Measurements from ENCODE around the gene GBE1. TPM values are rescaled to one million over a fixed set of nuclear protein-coding genes. Genes with fewer than 3 reads are reported as not detected.

The GBE1 gene
- total and polyA plus RNA-seq, 7 donors: 10.2 to 24.6 (median 12.1) TPM

GRCh38 chr3:81676706-81677456 lies 84.6 kb downstream of the GBE1 start:
- intact Hi-C loops (cut with DNase I): no loop called here
- Histone ChIP-seq H3K36me3 (no peaks in the 10 kb centered on the region), H3K4me1 (no peaks in the 10 kb centered on the region), H3K27ac (no peak overlapping the region), H3K4me3 (no peak overlapping the region), H3K9me3 (no peaks in the 10 kb centered on the region), H3K27me3 (no peaks in the 10 kb centered on the region)
- DNase-seq: no peak
- WGBS, 2 donors: 41 to 80% methylated on average over 5 of the region's 5 CpGs
- no peak for TF ChIP-seq EP300 (IDR thresholded peaks at IDR 0.05)

GRCh38 chr3:81674690-81675089 lies 86.8 kb downstream of the GBE1 start:
- Histone ChIP-seq H3K27me3 (no peaks in the 10 kb centered on the region), H3K4me1 (no peaks in the 10 kb centered on the region), H3K9me3 (no peaks in the 10 kb centered on the region), H3K27ac (no peak overlapping the region), H3K4me3 (no peak overlapping the region), H3K36me3 (no peaks in the 10 kb centered on the region)
- TF ChIP-seq, protein P1, sequence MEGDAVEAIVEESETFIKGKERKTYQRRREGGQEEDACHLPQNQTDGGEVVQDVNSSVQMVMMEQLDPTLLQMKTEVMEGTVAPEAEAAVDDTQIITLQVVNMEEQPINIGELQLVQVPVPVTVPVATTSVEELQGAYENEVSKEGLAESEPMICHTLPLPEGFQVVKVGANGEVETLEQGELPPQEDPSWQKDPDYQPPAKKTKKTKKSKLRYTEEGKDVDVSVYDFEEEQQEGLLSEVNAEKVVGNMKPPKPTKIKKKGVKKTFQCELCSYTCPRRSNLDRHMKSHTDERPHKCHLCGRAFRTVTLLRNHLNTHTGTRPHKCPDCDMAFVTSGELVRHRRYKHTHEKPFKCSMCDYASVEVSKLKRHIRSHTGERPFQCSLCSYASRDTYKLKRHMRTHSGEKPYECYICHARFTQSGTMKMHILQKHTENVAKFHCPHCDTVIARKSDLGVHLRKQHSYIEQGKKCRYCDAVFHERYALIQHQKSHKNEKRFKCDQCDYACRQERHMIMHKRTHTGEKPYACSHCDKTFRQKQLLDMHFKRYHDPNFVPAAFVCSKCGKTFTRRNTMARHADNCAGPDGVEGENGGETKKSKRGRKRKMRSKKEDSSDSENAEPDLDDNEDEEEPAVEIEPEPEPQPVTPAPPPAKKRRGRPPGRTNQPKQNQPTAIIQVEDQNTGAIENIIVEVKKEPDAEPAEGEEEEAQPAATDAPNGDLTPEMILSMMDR (IDR thresholded peaks at IDR 0.05): no peak
- TF ChIP-seq POLR2AphosphoS5 (IDR thresholded peaks at IDR 0.05): no peak
- no peak for TF ChIP-seq EP300 (IDR thresholded peaks at IDR 0.05)
- TF ChIP-seq POLR2A (IDR thresholded peaks at IDR 0.05): no peak
- intact Hi-C loops (cut with DNase I): no loop called here
- DNase-seq: no peak

DNA sequence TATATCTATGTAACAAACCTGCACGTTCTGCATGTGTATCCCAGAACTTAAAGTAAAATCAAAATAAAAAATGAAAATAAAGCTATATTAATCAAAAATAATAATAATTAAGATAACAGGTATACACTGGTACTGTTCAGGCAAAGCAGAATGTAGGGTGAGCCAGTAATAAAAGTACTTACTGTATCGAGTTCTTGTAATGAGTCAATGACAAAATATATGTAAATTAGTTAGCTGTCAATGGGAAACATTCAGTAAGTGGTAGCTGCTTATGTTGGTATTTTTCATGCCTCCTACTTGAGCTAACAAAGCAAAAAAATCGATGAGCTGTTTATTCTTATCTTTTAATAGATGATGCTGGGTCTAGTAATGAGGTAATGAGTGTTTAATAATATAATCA lies 93.2 kb downstream of the GBE1 start:
- DNase-seq: no peak
- H3K27me3 ChIP-seq: no peaks in the 10 kb centered on the region
- H3K27ac ChIP-seq: no peak overlapping the region
- intact Hi-C loops (cut with DNase I): loop anchor here (5.0 kb wide), 1 partner anchor 464 kb away; no protein-coding TSS in a partner anchor
- 89 to 91% methylated on average over 3 of the region's 3 CpGs for WGBS, 2 donors
- H3K9me3 ChIP-seq: no peaks in the 10 kb centered on the region
- no peaks in the 10 kb centered on the region for H3K36me3 ChIP-seq
- H3K4me1 ChIP-seq: no peaks in the 10 kb centered on the region
- H3K4me3 ChIP-seq: no peak overlapping the region
- TF ChIP-seq POLR2A (IDR thresholded peaks at IDR 0.05) (no peak), EP300 (IDR thresholded peaks at IDR 0.05) (no peak), POLR2AphosphoS5 (IDR thresholded peaks at IDR 0.05) (no peak)
- TF ChIP-seq, protein P1 (IDR thresholded peaks at IDR 0.05): no peak

DNA sequence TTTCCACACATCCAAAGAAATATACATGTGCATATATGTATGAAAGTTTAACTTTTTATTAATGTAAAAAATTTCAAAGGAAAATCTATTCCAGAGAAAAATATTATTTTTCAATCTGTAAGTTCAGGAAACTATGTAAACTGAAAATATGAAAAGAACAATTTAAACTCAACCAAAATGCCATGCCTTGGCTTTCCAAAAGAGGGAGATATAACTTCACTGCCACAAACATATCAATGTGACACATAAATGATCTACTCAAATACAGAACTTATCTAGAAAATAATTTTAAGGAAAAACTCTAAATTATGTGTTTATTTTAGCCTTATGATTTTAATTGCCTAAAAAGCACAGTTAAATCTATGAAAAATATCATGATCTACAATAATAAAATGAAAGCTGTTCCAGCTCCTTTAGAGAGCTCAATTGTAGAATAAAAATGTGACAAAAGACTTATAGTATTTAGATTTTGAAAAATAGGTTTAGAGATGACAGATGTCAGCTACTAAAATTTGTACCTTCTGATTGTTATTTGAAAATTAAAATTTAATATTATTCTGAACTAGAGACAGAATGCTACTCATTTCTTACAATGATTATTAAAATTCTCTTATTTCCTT lies 94.8 kb downstream of the GBE1 start:
- TF ChIP-seq POLR2AphosphoS5 (IDR thresholded peaks at IDR 0.05): no peak
- TF ChIP-seq, protein P1 (IDR thresholded peaks at IDR 0.05): peak in 3 of 4 experiments; percentile 27 to 56 (median 37)
- H3K27me3 ChIP-seq: no peaks in the 10 kb centered on the region
- DNase-seq: no peak
- H3K4me1 ChIP-seq: no peaks in the 10 kb centered on the region
- no peak overlapping the region for H3K4me3 ChIP-seq
- intact Hi-C loops (cut with DNase I): loop anchor here (5.0 kb wide), 1 partner anchor 466 kb away; no protein-coding TSS in a partner anchor
- H3K9me3 ChIP-seq: no peaks in the 10 kb centered on the region
- no peaks in the 10 kb centered on the region for H3K36me3 ChIP-seq
- H3K27ac ChIP-seq: no peak overlapping the region

DNA sequence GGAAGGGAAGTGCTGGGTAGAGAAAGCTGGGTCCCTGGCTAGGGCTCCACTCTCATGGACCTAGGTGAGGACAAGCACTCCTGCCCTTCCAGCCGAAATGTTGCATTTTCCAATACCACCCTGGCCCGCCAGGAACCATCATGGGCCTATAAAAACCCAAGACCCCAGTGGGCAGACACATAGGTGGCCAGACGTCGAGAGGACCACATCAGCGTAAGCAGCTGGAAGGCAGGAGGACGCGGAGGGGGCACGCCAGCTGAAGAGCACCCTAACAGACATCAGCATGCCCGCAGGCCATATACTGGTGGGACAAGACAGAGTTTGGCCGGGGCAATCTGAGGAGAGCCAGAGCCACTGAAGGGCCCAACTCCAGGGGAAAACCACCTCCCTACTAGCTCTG lies 98.3 kb downstream of the GBE1 start:
- DNase-seq: no peak
- Histone ChIP-seq H3K27me3 (no peaks in the 10 kb centered on the region), H3K36me3 (no peaks in the 10 kb centered on the region), H3K4me3 (no peak overlapping the region), H3K9me3 (no peaks in the 10 kb centered on the region), H3K27ac (no peak overlapping the region), H3K4me1 (no peaks in the 10 kb centered on the region)
- no peak for TF ChIP-seq EP300 (IDR thresholded peaks at IDR 0.05)
- no peak for TF ChIP-seq POLR2A (IDR thresholded peaks at IDR 0.05)
- TF ChIP-seq POLR2AphosphoS5 (IDR thresholded peaks at IDR 0.05): no peak
- TF ChIP-seq, protein P1 (IDR thresholded peaks at IDR 0.05): no peak
- intact Hi-C loops (cut with DNase I): no loop called here
- WGBS, 2 donors: 97 to 98% methylated on average over 10 of the region's 10 CpGs

Data from sigmoid colon (tissue), 7 donors.